Endothelial cell of umbilical vein (primary cell): Measurements from ENCODE around the gene ANKFN1. TPM values are rescaled to one million over a fixed set of nuclear protein-coding genes. Genes with fewer than 3 reads are reported as not detected.

Experiments used
- BruUV-seq: library from RNA; stranded (reverse); fragments of 400-500 nt; replicated peaks from 2 replicates; lab custom pipeline; 2021; lab: Mats Ljungman, UMichigan
- CTCF ChIA-PET: fragments of 300-600, 350-600 bp; sonication (Branson Sonifier 250); formaldehyde crosslinking; loops from one replicate; lab custom pipeline; 2021; ENCODE audit warnings: antibody characterized with exemption, inconsistent platforms; lab: Charles Lee
- POLR2A ChIA-PET: fragments of 300-600, 350-600 bp; sonication (Branson Sonifier 250); formaldehyde crosslinking; loops from one replicate; lab custom pipeline; 2021; ENCODE audit warnings: antibody characterized with exemption, inconsistent platforms; lab: Charles Lee
- DNase-seq: peaks from one replicate; pipeline ENCODE4 v3.0.0-alpha.2; 2011; ENCODE audit warnings: low read depth, low spot score
- FAIRE-seq: peaks from 2 replicates; lab custom pipeline; 2011; peaks lifted over from hg19 to GRCh38; lab: Jason Lieb, UNC
- H2AFZ ChIP-seq: 2 replicates; pipeline ENCODE4 v1.6.0; 2012; ENCODE audit warnings: low read depth, low read length, control low read depth, inconsistent platforms
- H3K27ac ChIP-seq: 2 replicates; pipeline ENCODE4 v1.5.1; 2011; ENCODE audit warnings: low read depth, mild to moderate bottlenecking, control low read depth, low read length, moderate library complexity; ENCODE audit not compliant: insufficient read depth
- H3K27me3 ChIP-seq, 2 experiments: 2 replicates each; pipeline versions ENCODE4 v1.6.0 to v1.6.1; 2011; ENCODE audit warnings: low read length in 2 of 2, mixed read lengths in 1 of 2; ENCODE audit not compliant: control insufficient read depth in 2 of 2, insufficient read depth in 2 of 2
- H3K36me3 ChIP-seq, 2 experiments: 2 replicates in 1 of 2; 3 replicates in 1 of 2; pipeline ENCODE4 v1.5.1; 2011; ENCODE audit warnings: low read length in 2 of 2, mild to moderate bottlenecking in 1 of 2, moderate library complexity in 1 of 2; ENCODE audit not compliant: control insufficient read depth in 2 of 2, insufficient read depth in 2 of 2; ENCODE audit errors: extremely low read depth in 1 of 2
- H3K4me1 ChIP-seq: 3 replicates; pipeline ENCODE4 v1.5.1; 2011; ENCODE audit warnings: mild to moderate bottlenecking, low read length; ENCODE audit not compliant: control insufficient read depth, insufficient read depth; ENCODE audit errors: extremely low read depth
- H3K4me2 ChIP-seq: 2 replicates; pipeline ENCODE4 v1.6.1; 2011; ENCODE audit warnings: low read length, control low read depth, mixed read lengths; ENCODE audit not compliant: insufficient read depth
- H3K4me3 ChIP-seq, 3 experiments: fragments of 200-600 bp in 1 of 3; sonication (generic), shearing (Covaris generic) in 1 of 3; replicated peaks in 1 of 3; 2 replicates each; pipeline ENCODE4 v1.5.1; 2011 to 2016; ENCODE audit warnings: control low read depth in 3 of 3, low read length in 3 of 3, mild to moderate bottlenecking in 2 of 3, inconsistent platforms in 1 of 3, low read depth in 1 of 3, moderate library complexity in 1 of 3; ENCODE audit not compliant: insufficient read depth in 1 of 3
- H3K79me2 ChIP-seq: 2 replicates; pipeline ENCODE4 v1.6.0; 2012; ENCODE audit warnings: low read length, inconsistent platforms; ENCODE audit not compliant: control insufficient read depth, insufficient read depth
- H3K9ac ChIP-seq: replicated peaks from 2 replicates; pipeline ENCODE3; 2011; ENCODE audit warnings: low read length, control low read depth; ENCODE audit not compliant: insufficient read depth; ENCODE audit errors: extremely low read depth
- H3K9me1 ChIP-seq: replicated peaks from 3 replicates; pipeline ENCODE4 v1.6.0; 2011; ENCODE audit warnings: mild to moderate bottlenecking, low read length; ENCODE audit not compliant: control insufficient read depth, insufficient read depth; ENCODE audit errors: extremely low read depth
- H3K9me3 ChIP-seq: replicated peaks from 2 replicates; pipeline ENCODE4 v1.5.1; 2012; ENCODE audit warnings: low read length, inconsistent platforms; ENCODE audit not compliant: control insufficient read depth, insufficient read depth
- H4K20me1 ChIP-seq: replicated peaks from 2 replicates; pipeline ENCODE3; 2011; ENCODE audit warnings: mild to moderate bottlenecking, low read length; ENCODE audit not compliant: control insufficient read depth, insufficient read depth; ENCODE audit errors: extremely low read depth
- CTCF ChIP-seq, 2 donors: IDR thresholded peaks; 1 replicate in 1 of 2; 2 replicates in 1 of 2; pipeline ENCODE4 v1.5.1; 2011; ENCODE audit warnings: low read length in 2 of 2, mild to moderate bottlenecking in 2 of 2, moderate library complexity in 2 of 2, control low read depth in 1 of 2, inconsistent platforms in 1 of 2, low read depth in 1 of 2; ENCODE audit not compliant: insufficient read depth in 1 of 2; ENCODE audit errors: extremely low read depth in 1 of 2
- EZH2 ChIP-seq: IDR thresholded peaks from 2 replicates; pipeline ENCODE4 v1.6.1; 2012; ENCODE audit warnings: borderline replicate concordance, low read depth, mild to moderate bottlenecking, moderate library complexity, low read length, inconsistent platforms; ENCODE audit not compliant: severe bottlenecking
- FOS ChIP-seq: IDR thresholded peaks from 2 replicates; pipeline ENCODE4 v1.6.1; 2011; ENCODE audit warnings: mild to moderate bottlenecking, low read length, moderate library complexity, borderline replicate concordance; ENCODE audit not compliant: insufficient read depth
- GATA2 ChIP-seq: IDR thresholded peaks from 2 replicates; pipeline ENCODE4 v1.7.0; 2011; ENCODE audit warnings: low read depth, mild to moderate bottlenecking, moderate library complexity, mixed read lengths, low read length; ENCODE audit not compliant: insufficient read length, insufficient read depth
- JUN ChIP-seq: IDR thresholded peaks from 2 replicates; pipeline ENCODE4 v1.6.1; 2011; ENCODE audit warnings: borderline replicate concordance, low read depth; ENCODE audit not compliant: insufficient read length, insufficient read depth
- MAX ChIP-seq: IDR thresholded peaks from 2 replicates; pipeline ENCODE4 v1.6.1; 2011; ENCODE audit not compliant: insufficient read depth, insufficient read length
- MYC ChIP-seq: IDR thresholded peaks from one replicate; pipeline ENCODE4 v1.6.1; 2011; ENCODE audit warnings: mild to moderate bottlenecking, low read depth, low read length
- POLR2A ChIP-seq: IDR thresholded peaks from 2 replicates; pipeline ENCODE4 v1.6.1; 2012; ENCODE audit warnings: low read depth, mild to moderate bottlenecking, control low read depth, low read length
- POLR2AphosphoS5 ChIP-seq: IDR thresholded peaks from 2 replicates; pipeline ENCODE4 v1.6.1; 2012; ENCODE audit warnings: low read depth, mild to moderate bottlenecking, control low read depth, low read length, moderate library complexity; ENCODE audit not compliant: insufficient read depth
- dilution Hi-C: fragments of 300-500 bp; cut with MboI; formaldehyde crosslinking; loops from one replicate; pipeline ENCODE4 v1.15.0; 2019; ENCODE audit warnings: low sequenced_read_pairs; ENCODE audit not compliant: extremely low pct_ligation_motif_present
- intact Hi-C: fragments of 100-400 bp; cut with micrococcal nuclease; formaldehyde crosslinking; loops from one replicate; pipeline ENCODE4 v1.10.0; 2022
- polyA plus RNA-seq, 4 experiments: library from polyadenylated mRNA; depleted of rRNA in 3 of 4; stranded (reverse) in 3 of 4; unstranded in 1 of 4; fragments of >200 nt; gene quantifications; 2 replicates each; pipeline versions ENCODE4 v1.2.1 to v1.2.3, GENCODE V29; 2011 to 2012; ENCODE audit warnings: missing spikeins in 1 of 4
- total RNA-seq: library from RNA; stranded (reverse); gene quantifications from 2 replicates; pipeline ENCODE4 v1.2.3, GENCODE V29; 2021

ANKFN1 gene
- total and polyA plus RNA-seq, 2 donors (not counting 3 experiments of a cell fraction or from before 2014, with no cell fraction given): 0.15 TPM; not detected in 1

- FAIRE-seq (no peak), DNase-seq (no peak)
- H3K9me3 ChIP-seq: no peaks in the 10 kb centered on the region
- H3K36me3 ChIP-seq: no peaks in the 10 kb centered on the region
- no peak for TF ChIP-seq CTCF (IDR thresholded peaks at IDR 0.05; ENCODE audit: extremely low read depth in 1 of 2, insufficient read depth in 1 of 2, low read depth in 1 of 2, low read length in 2 of 2)
- TF ChIP-seq MAX: no peak
- TF ChIP-seq POLR2A: no peak
- TF ChIP-seq EZH2: no peak
- TF ChIP-seq JUN: no peak
- TF ChIP-seq POLR2AphosphoS5: no peak
- TF ChIP-seq GATA2: no peak
- no peak for TF ChIP-seq MYC
- no peak for TF ChIP-seq FOS
- no peaks in the 10 kb centered on the region for H4K20me1 ChIP-seq
- H3K27ac ChIP-seq: no peak overlapping the region
- no peak overlapping the region for H3K9ac ChIP-seq
- H2AFZ ChIP-seq: no peak overlapping the region
- intact Hi-C loops: no loop called here
- H3K4me3 ChIP-seq: no peak overlapping the region
- H3K27me3 ChIP-seq: peaks cover 2 to 9% of the 10 kb centered on the region in 2 experiments
- H3K4me2 ChIP-seq: no peak overlapping the region
- CTCF ChIA-PET: interaction anchor here (0.8 to 5.1 kb wide), 2 partner anchors 218 to 376 kb away, joined by 4 to 186 read pairs; no protein-coding TSS in a partner anchor
- dilution Hi-C loops: no loop called here
- no peaks in the 10 kb centered on the region for H3K9me1 ChIP-seq
- H3K79me2 ChIP-seq: no peaks in the 10 kb centered on the region
- POLR2A ChIA-PET: interaction anchor here (0.7 kb wide), 1 partner anchor 18 kb away, joined by 3 read pairs; no protein-coding TSS in a partner anchor
- H3K4me1 ChIP-seq: no peaks in the 10 kb centered on the region
- BruUV-seq: no TSS peak
These were observed 343.9 kb downstream of the ANKFN1 start for GRCh38 chr17:56497132-56497531.
